ENCODE data around the gene LRR1.

Gene LRR1

DNA sequence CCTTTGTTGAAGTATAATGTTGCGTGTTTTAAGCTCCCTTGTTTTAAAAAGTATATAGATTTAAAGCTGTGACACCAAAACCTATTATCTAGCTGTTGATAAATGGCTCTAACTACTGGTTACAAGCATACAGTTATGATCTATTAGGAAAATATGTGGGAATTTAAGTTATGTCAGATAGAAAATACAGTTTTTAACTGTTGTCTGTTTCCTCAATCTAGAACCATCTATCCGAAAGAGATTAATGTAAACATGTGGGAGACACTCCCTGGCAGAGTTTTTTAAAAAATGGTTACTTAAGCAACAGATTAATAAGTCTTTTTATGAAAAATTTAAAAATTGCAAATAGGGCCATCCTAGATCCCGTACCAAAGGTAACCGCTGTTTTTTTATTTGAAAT lies 13.5 kb downstream of the LRR1 start:
- Histone ChIP-seq H3K4me3 (ENCODE audit: low read depth in 1 of 2, low read length in 2 of 2) (no peak overlapping the region), H3K27me3 (ENCODE audit: insufficient read depth, low read length, poor library complexity) (no peaks in the 10 kb centered on the region), H3K4me1 (ENCODE audit: insufficient read depth, low read length) (peaks cover 12% of the 10 kb centered on the region), H2AFZ (ENCODE audit: low read depth, low read length) (no peak overlapping the region), H4K20me1 (ENCODE audit: insufficient read depth, low read length) (peaks cover 21% of the 10 kb centered on the region), H3K79me2 (ENCODE audit: insufficient read depth, low read length) (peaks cover 81% of the 10 kb centered on the region), H3K4me2 (ENCODE audit: insufficient read depth, low read length) (no peak overlapping the region), H3K9ac (ENCODE audit: low read depth, low read length) (no peak overlapping the region), H3K27ac (ENCODE audit: low read length) (no peak overlapping the region), H3K36me3 (ENCODE audit: insufficient read depth, low read length) (peaks cover 77% of the 10 kb centered on the region), H3K9me3 (ENCODE audit: insufficient read depth, low read length, severe bottlenecking) (no peaks in the 10 kb centered on the region)
- no peak for TF ChIP-seq EZH2 (IDR thresholded peaks at IDR 0.05; ENCODE audit: borderline replicate concordance, low read depth, low read length, severe bottlenecking)
- TF ChIP-seq, protein P1, sequence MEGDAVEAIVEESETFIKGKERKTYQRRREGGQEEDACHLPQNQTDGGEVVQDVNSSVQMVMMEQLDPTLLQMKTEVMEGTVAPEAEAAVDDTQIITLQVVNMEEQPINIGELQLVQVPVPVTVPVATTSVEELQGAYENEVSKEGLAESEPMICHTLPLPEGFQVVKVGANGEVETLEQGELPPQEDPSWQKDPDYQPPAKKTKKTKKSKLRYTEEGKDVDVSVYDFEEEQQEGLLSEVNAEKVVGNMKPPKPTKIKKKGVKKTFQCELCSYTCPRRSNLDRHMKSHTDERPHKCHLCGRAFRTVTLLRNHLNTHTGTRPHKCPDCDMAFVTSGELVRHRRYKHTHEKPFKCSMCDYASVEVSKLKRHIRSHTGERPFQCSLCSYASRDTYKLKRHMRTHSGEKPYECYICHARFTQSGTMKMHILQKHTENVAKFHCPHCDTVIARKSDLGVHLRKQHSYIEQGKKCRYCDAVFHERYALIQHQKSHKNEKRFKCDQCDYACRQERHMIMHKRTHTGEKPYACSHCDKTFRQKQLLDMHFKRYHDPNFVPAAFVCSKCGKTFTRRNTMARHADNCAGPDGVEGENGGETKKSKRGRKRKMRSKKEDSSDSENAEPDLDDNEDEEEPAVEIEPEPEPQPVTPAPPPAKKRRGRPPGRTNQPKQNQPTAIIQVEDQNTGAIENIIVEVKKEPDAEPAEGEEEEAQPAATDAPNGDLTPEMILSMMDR (IDR thresholded peaks at IDR 0.05; ENCODE audit: borderline replicate concordance, extremely low read depth, low read length, poor library complexity, severe bottlenecking) = no peak
- no peak for DNase-seq
- ATAC-seq (ENCODE audit: insufficient read depth, low read depth) = no peak

DNA sequence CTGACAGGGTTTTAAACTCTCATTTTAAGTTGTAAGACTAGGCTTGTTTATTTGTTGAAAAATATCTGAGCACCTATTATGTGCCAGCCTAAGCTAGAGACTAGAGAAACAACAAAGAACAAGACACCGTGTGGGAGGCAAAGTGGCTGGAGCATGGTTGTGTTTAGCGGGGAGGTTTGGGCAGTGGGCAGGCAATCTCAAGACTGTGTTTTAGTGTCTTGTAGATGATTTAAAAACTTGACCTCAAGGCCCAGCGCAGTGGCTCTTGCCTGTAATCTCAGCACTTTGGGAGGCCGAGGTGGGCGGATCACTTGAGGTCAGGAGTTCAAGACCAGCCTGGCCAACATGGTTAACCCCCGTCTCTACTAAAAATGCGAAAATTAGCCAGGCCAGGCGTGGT lies 13.9 kb downstream of the LRR1 start:
- H3K4me3 ChIP-seq (ENCODE audit: low read depth in 1 of 2, low read length in 2 of 2) = no peak overlapping the region
- no peak overlapping the region for H3K4me2 ChIP-seq (ENCODE audit: insufficient read depth, low read length)
- no peak overlapping the region for H3K27ac ChIP-seq (ENCODE audit: low read length)
- H3K9ac ChIP-seq (ENCODE audit: low read depth, low read length) = no peak overlapping the region
- H2AFZ ChIP-seq (ENCODE audit: low read depth, low read length) = no peak overlapping the region
- ATAC-seq (ENCODE audit: insufficient read depth, low read depth) (no peak), DNase-seq (no peak)
- peaks cover 77% of the 10 kb centered on the region for H3K36me3 ChIP-seq (ENCODE audit: insufficient read depth, low read length)
- H3K9me3 ChIP-seq (ENCODE audit: insufficient read depth, low read length, severe bottlenecking) = no peaks in the 10 kb centered on the region
- no peaks in the 10 kb centered on the region for H3K27me3 ChIP-seq (ENCODE audit: insufficient read depth, low read length, poor library complexity)
- H3K4me1 ChIP-seq (ENCODE audit: insufficient read depth, low read length) = peaks cover 15% of the 10 kb centered on the region
- H4K20me1 ChIP-seq (ENCODE audit: insufficient read depth, low read length) = peaks cover 17% of the 10 kb centered on the region
- peaks cover 81% of the 10 kb centered on the region for H3K79me2 ChIP-seq (ENCODE audit: insufficient read depth, low read length)
- TF ChIP-seq, protein P1 (IDR thresholded peaks at IDR 0.05; ENCODE audit: borderline replicate concordance, extremely low read depth, low read length, poor library complexity, severe bottlenecking) = no peak
- TF ChIP-seq EZH2 (IDR thresholded peaks at IDR 0.05; ENCODE audit: borderline replicate concordance, low read depth, low read length, severe bottlenecking) = no peak

GRCh38 chr14:49614196-49614595 lies 15.5 kb downstream of the LRR1 start:
- Histone ChIP-seq H3K4me1 (ENCODE audit: insufficient read depth, low read length) (peaks cover 26% of the 10 kb centered on the region), H3K4me2 (ENCODE audit: insufficient read depth, low read length) (no peak overlapping the region), H2AFZ (ENCODE audit: low read depth, low read length) (no peak overlapping the region), H3K27ac (ENCODE audit: low read length) (no peak overlapping the region), H3K79me2 (ENCODE audit: insufficient read depth, low read length) (peaks cover 82% of the 10 kb centered on the region), H3K4me3 (ENCODE audit: low read depth in 1 of 2, low read length in 2 of 2) (no peak overlapping the region), H3K9me3 (ENCODE audit: insufficient read depth, low read length, severe bottlenecking) (no peaks in the 10 kb centered on the region), H3K27me3 (ENCODE audit: insufficient read depth, low read length, poor library complexity) (no peaks in the 10 kb centered on the region), H3K9ac (ENCODE audit: low read depth, low read length) (no peak overlapping the region), H3K36me3 (ENCODE audit: insufficient read depth, low read length) (peaks cover 81% of the 10 kb centered on the region), H4K20me1 (ENCODE audit: insufficient read depth, low read length) (peaks cover 23% of the 10 kb centered on the region)
- TF ChIP-seq, protein P1 (IDR thresholded peaks at IDR 0.05; ENCODE audit: borderline replicate concordance, extremely low read depth, low read length, poor library complexity, severe bottlenecking) = no peak
- TF ChIP-seq EZH2 (IDR thresholded peaks at IDR 0.05; ENCODE audit: borderline replicate concordance, low read depth, low read length, severe bottlenecking) = no peak
- ATAC-seq (ENCODE audit: insufficient read depth, low read depth) (no peak), DNase-seq (no peak)

DNA sequence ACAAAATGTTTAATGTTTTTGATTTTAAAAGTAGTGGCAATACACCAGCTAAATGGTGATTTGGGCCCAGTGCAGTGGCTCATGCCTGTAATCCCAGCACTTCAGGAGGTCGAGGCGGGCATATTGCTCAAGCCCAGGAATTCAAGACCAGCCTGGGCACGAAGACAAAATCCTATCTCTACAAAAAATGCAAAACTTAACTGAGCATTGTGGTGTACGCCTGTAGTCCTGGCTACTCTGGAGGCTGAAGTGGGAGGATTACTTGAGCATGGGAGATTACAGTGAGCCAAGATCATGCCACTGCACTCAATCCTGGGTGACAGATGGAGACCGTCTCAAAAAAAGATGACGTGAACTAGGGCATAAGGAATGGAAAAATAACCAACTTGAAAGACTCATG lies 17.0 kb downstream of the LRR1 start:
- Histone ChIP-seq H2AFZ (ENCODE audit: low read depth, low read length) (no peak overlapping the region), H3K9me3 (ENCODE audit: insufficient read depth, low read length, severe bottlenecking) (no peaks in the 10 kb centered on the region), H3K4me1 (ENCODE audit: insufficient read depth, low read length) (peaks cover 23% of the 10 kb centered on the region), H3K79me2 (ENCODE audit: insufficient read depth, low read length) (peaks cover 81% of the 10 kb centered on the region), H3K27me3 (ENCODE audit: insufficient read depth, low read length, poor library complexity) (no peaks in the 10 kb centered on the region), H3K27ac (ENCODE audit: low read length) (no peak overlapping the region), H3K4me2 (ENCODE audit: insufficient read depth, low read length) (no peak overlapping the region), H3K4me3 (ENCODE audit: low read depth in 1 of 2, low read length in 2 of 2) (no peak overlapping the region), H3K36me3 (ENCODE audit: insufficient read depth, low read length) (peaks cover 71% of the 10 kb centered on the region), H4K20me1 (ENCODE audit: insufficient read depth, low read length) (peaks cover 23% of the 10 kb centered on the region; the same call in 1 of the 2 replicates), H3K9ac (ENCODE audit: low read depth, low read length) (no peak overlapping the region)
- ATAC-seq (ENCODE audit: insufficient read depth, low read depth) (no peak), DNase-seq (no peak)
- no peak for TF ChIP-seq EZH2 (IDR thresholded peaks at IDR 0.05; ENCODE audit: borderline replicate concordance, low read depth, low read length, severe bottlenecking)
- TF ChIP-seq, protein P1 (IDR thresholded peaks at IDR 0.05; ENCODE audit: borderline replicate concordance, extremely low read depth, low read length, poor library complexity, severe bottlenecking) = no peak

Data from DND-41 (cell line).